IPS-18a (cell line): ENCODE measurements around the gene DDR1.

Source experiments
- H3K27ac ChIP-seq: one replicate; pipeline ENCODE4 v1.5.1; 2013; ENCODE audit warnings: low read length
- H3K27me3 ChIP-seq: one replicate; pipeline ENCODE4 v1.6.1; 2013; ENCODE audit warnings: mild to moderate bottlenecking, low read length; ENCODE audit not compliant: control insufficient read depth, insufficient read depth
- H3K36me3 ChIP-seq: one replicate; pipeline ENCODE4 v1.6.1; 2013; ENCODE audit warnings: low read depth, low read length; ENCODE audit not compliant: control insufficient read depth
- H3K4me1 ChIP-seq: one replicate; pipeline ENCODE4 v1.6.1; 2013; ENCODE audit warnings: low read depth, low read length; ENCODE audit not compliant: control insufficient read depth
- H3K4me3 ChIP-seq: one replicate; pipeline ENCODE4 v1.5.1; 2013; ENCODE audit warnings: low read length
- H3K9ac ChIP-seq: one replicate; pipeline ENCODE4 v1.6.1; 2013; ENCODE audit warnings: mild to moderate bottlenecking, low read length, moderate library complexity
- H3K9me3 ChIP-seq: one replicate; pipeline ENCODE4 v1.6.1; 2013; ENCODE audit warnings: low read depth, low read length; ENCODE audit not compliant: control insufficient read depth

DDR1 gene

DNA sequence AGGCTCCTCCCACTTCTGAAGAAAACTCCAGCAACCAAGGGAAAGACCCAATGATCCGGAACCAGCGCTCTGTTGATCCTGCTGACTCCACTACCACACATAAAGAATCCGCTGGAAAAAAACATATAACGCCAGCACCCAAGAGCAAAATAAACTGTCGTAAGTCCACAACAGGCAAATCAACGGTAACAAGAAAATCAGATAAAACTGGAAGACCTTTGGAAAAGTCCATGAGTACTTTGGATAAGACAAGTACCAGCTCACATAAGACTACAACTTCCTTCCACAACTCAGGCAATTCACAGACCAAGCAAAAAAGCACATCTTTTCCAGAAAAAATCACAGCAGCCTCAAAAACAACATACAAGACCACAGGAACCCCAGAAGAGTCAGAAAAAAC lies 64.5 kb downstream of the DDR1 start:
- Histone ChIP-seq H3K27ac (no peak overlapping the region), H3K9ac (no peak overlapping the region), H3K27me3 (no peaks in the 10 kb centered on the region), H3K36me3 (no peaks in the 10 kb centered on the region), H3K9me3 (no peaks in the 10 kb centered on the region), H3K4me3 (no peak overlapping the region), H3K4me1 (no peaks in the 10 kb centered on the region)
